Mesodermal cell (in vitro differentiated cells): Measurements from ENCODE around the gene NOLC1.

Experiments used
- H3K27ac ChIP-seq: 2 replicates; pipeline ENCODE4 v1.7.0; 2013; ENCODE audit warnings: mild to moderate bottlenecking, low read depth, low read length, moderate library complexity; ENCODE audit not compliant: severe bottlenecking
- H3K36me3 ChIP-seq: 2 replicates; pipeline ENCODE4 v1.7.1; 2013; ENCODE audit warnings: mild to moderate bottlenecking, low read length, moderate library complexity; ENCODE audit not compliant: control insufficient read depth, insufficient read depth
- H3K4me1 ChIP-seq: one replicate; pipeline ENCODE4 v1.7.1; 2013; ENCODE audit warnings: mild to moderate bottlenecking, low read length; ENCODE audit not compliant: insufficient read depth, control insufficient read depth, poor library complexity, severe bottlenecking
- H3K4me3 ChIP-seq: 2 replicates; pipeline ENCODE4 v1.7.0; 2013; ENCODE audit warnings: low read length, control low read depth, mild to moderate bottlenecking; ENCODE audit not compliant: insufficient read depth, poor library complexity, severe bottlenecking; ENCODE audit errors: extremely low read depth
- H3K9me3 ChIP-seq: 2 replicates; pipeline ENCODE4 v1.7.1; 2013; ENCODE audit warnings: mild to moderate bottlenecking, low read length, moderate library complexity; ENCODE audit not compliant: control insufficient read depth
- WGBS, 2 experiments: methylation state at CpG; one replicate each; pipeline ENCODE4 v1.1.5; 2013; ENCODE audit warnings: missing lambda C conversion rate in 2 of 2; ENCODE audit not compliant: insufficient coverage in 2 of 2; 5-methylcytosine and 5-hydroxymethylcytosine counted together

Gene NOLC1

GRCh38 chr10:102211615-102212299, 59.6 kb downstream of the NOLC1 start:
- Histone ChIP-seq H3K4me1 (no peaks in the 10 kb centered on the region), H3K9me3 (no peaks in the 10 kb centered on the region), H3K27ac (no peak overlapping the region), H3K4me3 (no peak overlapping the region), H3K36me3 (no peaks in the 10 kb centered on the region)
- 83 to 86% methylated on average over 1 of the region's 3 CpGs for WGBS, 2 experiments
